Endothelial cell of umbilical vein (primary cell): ENCODE results near the gene RABL6. TPM values are rescaled to one million over a fixed set of nuclear protein-coding genes. Genes with fewer than 3 reads are reported as not detected.

Experiments used
- BruUV-seq: library from RNA; stranded (reverse); fragments of 400-500 nt; replicated peaks from 2 replicates; lab custom pipeline; 2021; lab: Mats Ljungman, UMichigan
- CTCF ChIA-PET: fragments of 300-600, 350-600 bp; sonication (Branson Sonifier 250); formaldehyde crosslinking; loops from one replicate; lab custom pipeline; 2021; ENCODE audit warnings: antibody characterized with exemption, inconsistent platforms; lab: Charles Lee
- POLR2A ChIA-PET: fragments of 300-600, 350-600 bp; sonication (Branson Sonifier 250); formaldehyde crosslinking; loops from one replicate; lab custom pipeline; 2021; ENCODE audit warnings: antibody characterized with exemption, inconsistent platforms; lab: Charles Lee
- DNase-seq: peaks from one replicate; pipeline ENCODE4 v3.0.0-alpha.2; 2011; ENCODE audit warnings: low read depth, low spot score
- FAIRE-seq: peaks from 2 replicates; lab custom pipeline; 2011; peaks lifted over from hg19 to GRCh38; lab: Jason Lieb, UNC
- H2AFZ ChIP-seq: 2 replicates; pipeline ENCODE4 v1.6.0; 2012; ENCODE audit warnings: low read depth, low read length, control low read depth, inconsistent platforms
- H3K27ac ChIP-seq: 2 replicates; pipeline ENCODE4 v1.5.1; 2011; ENCODE audit warnings: low read depth, mild to moderate bottlenecking, control low read depth, low read length, moderate library complexity; ENCODE audit not compliant: insufficient read depth
- H3K27me3 ChIP-seq, 2 experiments: 2 replicates each; pipeline versions ENCODE4 v1.6.0 to v1.6.1; 2011; ENCODE audit warnings: low read length in 2 of 2, mixed read lengths in 1 of 2; ENCODE audit not compliant: control insufficient read depth in 2 of 2, insufficient read depth in 2 of 2
- H3K36me3 ChIP-seq, 2 experiments: 2 replicates in 1 of 2; 3 replicates in 1 of 2; pipeline ENCODE4 v1.5.1; 2011; ENCODE audit warnings: low read length in 2 of 2, mild to moderate bottlenecking in 1 of 2, moderate library complexity in 1 of 2; ENCODE audit not compliant: control insufficient read depth in 2 of 2, insufficient read depth in 2 of 2; ENCODE audit errors: extremely low read depth in 1 of 2
- H3K4me1 ChIP-seq: 3 replicates; pipeline ENCODE4 v1.5.1; 2011; ENCODE audit warnings: mild to moderate bottlenecking, low read length; ENCODE audit not compliant: control insufficient read depth, insufficient read depth; ENCODE audit errors: extremely low read depth
- H3K4me2 ChIP-seq: 2 replicates; pipeline ENCODE4 v1.6.1; 2011; ENCODE audit warnings: low read length, control low read depth, mixed read lengths; ENCODE audit not compliant: insufficient read depth
- H3K4me3 ChIP-seq, 3 experiments: fragments of 200-600 bp in 1 of 3; sonication (generic), shearing (Covaris generic) in 1 of 3; replicated peaks in 1 of 3; 2 replicates each; pipeline ENCODE4 v1.5.1; 2011 to 2016; ENCODE audit warnings: control low read depth in 3 of 3, low read length in 3 of 3, mild to moderate bottlenecking in 2 of 3, inconsistent platforms in 1 of 3, low read depth in 1 of 3, moderate library complexity in 1 of 3; ENCODE audit not compliant: insufficient read depth in 1 of 3
- H3K79me2 ChIP-seq: 2 replicates; pipeline ENCODE4 v1.6.0; 2012; ENCODE audit warnings: low read length, inconsistent platforms; ENCODE audit not compliant: control insufficient read depth, insufficient read depth
- H3K9ac ChIP-seq: replicated peaks from 2 replicates; pipeline ENCODE3; 2011; ENCODE audit warnings: low read length, control low read depth; ENCODE audit not compliant: insufficient read depth; ENCODE audit errors: extremely low read depth
- H3K9me1 ChIP-seq: replicated peaks from 3 replicates; pipeline ENCODE4 v1.6.0; 2011; ENCODE audit warnings: mild to moderate bottlenecking, low read length; ENCODE audit not compliant: control insufficient read depth, insufficient read depth; ENCODE audit errors: extremely low read depth
- H3K9me3 ChIP-seq: replicated peaks from 2 replicates; pipeline ENCODE4 v1.5.1; 2012; ENCODE audit warnings: low read length, inconsistent platforms; ENCODE audit not compliant: control insufficient read depth, insufficient read depth
- H4K20me1 ChIP-seq: replicated peaks from 2 replicates; pipeline ENCODE3; 2011; ENCODE audit warnings: mild to moderate bottlenecking, low read length; ENCODE audit not compliant: control insufficient read depth, insufficient read depth; ENCODE audit errors: extremely low read depth
- CTCF ChIP-seq, 2 donors: IDR thresholded peaks; 1 replicate in 1 of 2; 2 replicates in 1 of 2; pipeline ENCODE4 v1.5.1; 2011; ENCODE audit warnings: low read length in 2 of 2, mild to moderate bottlenecking in 2 of 2, moderate library complexity in 2 of 2, control low read depth in 1 of 2, inconsistent platforms in 1 of 2, low read depth in 1 of 2; ENCODE audit not compliant: insufficient read depth in 1 of 2; ENCODE audit errors: extremely low read depth in 1 of 2
- EZH2 ChIP-seq: IDR thresholded peaks from 2 replicates; pipeline ENCODE4 v1.6.1; 2012; ENCODE audit warnings: borderline replicate concordance, low read depth, mild to moderate bottlenecking, moderate library complexity, low read length, inconsistent platforms; ENCODE audit not compliant: severe bottlenecking
- FOS ChIP-seq: IDR thresholded peaks from 2 replicates; pipeline ENCODE4 v1.6.1; 2011; ENCODE audit warnings: mild to moderate bottlenecking, low read length, moderate library complexity, borderline replicate concordance; ENCODE audit not compliant: insufficient read depth
- GATA2 ChIP-seq: IDR thresholded peaks from 2 replicates; pipeline ENCODE4 v1.7.0; 2011; ENCODE audit warnings: low read depth, mild to moderate bottlenecking, moderate library complexity, mixed read lengths, low read length; ENCODE audit not compliant: insufficient read length, insufficient read depth
- JUN ChIP-seq: IDR thresholded peaks from 2 replicates; pipeline ENCODE4 v1.6.1; 2011; ENCODE audit warnings: borderline replicate concordance, low read depth; ENCODE audit not compliant: insufficient read length, insufficient read depth
- MAX ChIP-seq: IDR thresholded peaks from 2 replicates; pipeline ENCODE4 v1.6.1; 2011; ENCODE audit not compliant: insufficient read depth, insufficient read length
- MYC ChIP-seq: IDR thresholded peaks from one replicate; pipeline ENCODE4 v1.6.1; 2011; ENCODE audit warnings: mild to moderate bottlenecking, low read depth, low read length
- POLR2A ChIP-seq: IDR thresholded peaks from 2 replicates; pipeline ENCODE4 v1.6.1; 2012; ENCODE audit warnings: low read depth, mild to moderate bottlenecking, control low read depth, low read length
- POLR2AphosphoS5 ChIP-seq: IDR thresholded peaks from 2 replicates; pipeline ENCODE4 v1.6.1; 2012; ENCODE audit warnings: low read depth, mild to moderate bottlenecking, control low read depth, low read length, moderate library complexity; ENCODE audit not compliant: insufficient read depth
- dilution Hi-C: fragments of 300-500 bp; cut with MboI; formaldehyde crosslinking; loops from one replicate; pipeline ENCODE4 v1.15.0; 2019; ENCODE audit warnings: low sequenced_read_pairs; ENCODE audit not compliant: extremely low pct_ligation_motif_present
- intact Hi-C: fragments of 100-400 bp; cut with micrococcal nuclease; formaldehyde crosslinking; loops from one replicate; pipeline ENCODE4 v1.10.0; 2022
- polyA plus RNA-seq, 4 experiments: library from polyadenylated mRNA; depleted of rRNA in 3 of 4; stranded (reverse) in 3 of 4; unstranded in 1 of 4; fragments of >200 nt; gene quantifications; 2 replicates each; pipeline versions ENCODE4 v1.2.1 to v1.2.3, GENCODE V29; 2011 to 2012; ENCODE audit warnings: missing spikeins in 1 of 4
- total RNA-seq: library from RNA; stranded (reverse); gene quantifications from 2 replicates; pipeline ENCODE4 v1.2.3, GENCODE V29; 2021

RABL6 gene
- total and polyA plus RNA-seq, 2 donors (not counting 3 experiments of a cell fraction or from before 2014, with no cell fraction given) = 60.8 to 112 TPM

GRCh38 chr9:136854113-136854841 lies 46.5 kb downstream of the RABL6 start:
- BruUV-seq = no TSS peak
- TF ChIP-seq FOS = no peak
- no peak for TF ChIP-seq JUN
- no peak for TF ChIP-seq POLR2A
- TF ChIP-seq MYC = no peak
- no peak for TF ChIP-seq MAX
- TF ChIP-seq CTCF (IDR thresholded peaks at IDR 0.05; ENCODE audit: extremely low read depth in 1 of 2, insufficient read depth in 1 of 2, low read depth in 1 of 2, low read length in 2 of 2) = no peak
- TF ChIP-seq EZH2 = no peak
- TF ChIP-seq GATA2 = no peak
- no peak for TF ChIP-seq POLR2AphosphoS5
- dilution Hi-C loops = no loop called here
- Histone ChIP-seq H3K27ac (no peak overlapping the region), H3K9ac (no peak overlapping the region), H3K9me3 (no peaks in the 10 kb centered on the region), H3K27me3 (no peaks in the 10 kb centered on the region), H3K79me2 (no peaks in the 10 kb centered on the region), H3K9me1 (no peaks in the 10 kb centered on the region), H3K4me2 (no peak overlapping the region), H3K4me1 (peaks cover 5% of the 10 kb centered on the region), H3K36me3 (no peaks in the 10 kb centered on the region), H2AFZ (no peak overlapping the region), H3K4me3 (no peak overlapping the region), H4K20me1 (no peaks in the 10 kb centered on the region)
- DNase-seq = no peak
- no peak for FAIRE-seq
- intact Hi-C loops = no loop called here
- POLR2A ChIA-PET = no interaction called here
- CTCF ChIA-PET = interaction anchor here (1.1 kb wide), 1 partner anchor 12 kb away, joined by 3 read pairs; the partner anchor contains the start of gene AJM1
